NCI-H2081 treated with DMSO at 0.1 percent for 48 hours (cell line): ENCODE results near the gene ABCA7.

ENCODE experiments used
- DNase-seq: peaks from one replicate; lab custom pipeline; 2025; lab: John Stamatoyannopoulos, UW

The ABCA7 gene

DNA sequence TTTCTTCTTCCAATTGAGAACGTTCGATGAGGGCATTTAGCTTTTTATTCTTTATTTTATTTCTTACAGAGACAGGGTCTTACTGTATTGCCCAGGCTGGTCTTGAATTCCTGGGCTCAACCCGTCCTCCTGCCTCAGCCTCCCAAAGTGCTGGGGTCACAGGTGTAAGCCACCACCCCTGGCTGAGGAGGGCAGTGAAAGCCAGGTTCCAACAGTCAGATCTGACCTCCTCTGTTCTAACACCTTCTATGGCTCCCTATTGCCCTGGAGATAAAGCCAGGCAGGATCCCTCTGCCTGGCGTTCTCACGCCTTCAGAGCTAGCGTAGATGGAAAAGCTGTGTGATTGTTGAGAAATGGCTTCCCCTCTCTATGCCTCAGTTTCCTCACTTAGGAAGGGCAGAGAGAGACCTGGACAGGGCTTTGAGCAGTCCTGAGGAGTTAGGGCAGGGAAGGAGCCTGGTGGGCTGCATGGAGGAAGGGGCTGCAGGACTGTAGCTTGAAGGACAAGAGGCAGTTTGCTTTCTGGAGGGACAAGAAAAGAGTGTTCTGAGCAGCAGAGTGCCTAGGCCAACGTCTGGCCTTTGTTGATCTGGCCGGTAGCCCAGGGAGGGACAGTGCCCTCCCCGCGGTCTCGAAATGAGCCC, 32.6 kb downstream of the ABCA7 start:
- DNase-seq: no peak

DNA sequence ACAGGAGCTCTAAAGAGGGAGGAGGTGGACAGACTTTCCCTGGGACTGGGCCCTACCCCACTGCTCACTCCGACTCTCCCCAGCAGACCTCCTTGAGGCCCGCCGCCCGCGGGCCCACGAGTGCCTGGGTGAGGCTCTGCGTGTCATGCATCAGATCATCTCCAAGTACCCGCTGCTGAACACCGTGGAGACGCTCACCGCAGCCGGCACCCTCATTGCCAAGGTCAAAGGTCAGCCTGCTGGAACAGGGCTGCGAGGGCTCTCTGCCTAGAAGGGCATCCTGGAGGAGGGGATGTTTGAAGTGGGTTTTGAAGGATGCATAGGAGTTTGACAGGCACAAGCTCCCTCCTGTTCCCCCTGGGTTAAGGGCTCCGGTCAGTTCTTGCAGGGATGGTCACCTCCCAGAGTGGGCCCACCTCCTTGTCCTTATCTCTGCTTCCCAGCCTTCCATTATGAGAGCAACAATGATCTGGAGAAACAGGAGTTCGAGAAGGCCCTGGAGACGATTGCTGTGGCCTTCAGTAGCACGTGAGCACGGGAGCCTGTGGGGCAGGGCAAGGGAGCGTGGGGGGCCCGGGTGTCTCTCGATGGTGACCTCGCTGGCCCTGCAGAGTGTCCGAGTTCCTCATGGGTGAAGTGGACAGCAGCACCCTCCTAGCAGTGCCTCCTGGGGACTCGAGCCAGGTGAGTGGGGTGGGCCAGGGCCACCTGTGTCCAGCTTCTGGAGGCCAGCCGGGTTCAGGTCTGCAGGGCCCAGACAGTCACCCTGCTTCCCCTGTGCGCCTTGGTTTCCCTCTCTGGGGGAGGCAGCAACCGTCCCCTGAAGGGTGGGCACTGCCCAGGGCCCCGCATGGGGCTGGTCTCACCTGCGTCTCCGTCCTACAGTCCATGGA, 33.4 kb downstream of the ABCA7 start:
- DNase-seq: no peak

- no peak for DNase-seq
Measured at GRCh38 chr19:1073956-1074517, 34.1 kb downstream of the ABCA7 start.

DNA sequence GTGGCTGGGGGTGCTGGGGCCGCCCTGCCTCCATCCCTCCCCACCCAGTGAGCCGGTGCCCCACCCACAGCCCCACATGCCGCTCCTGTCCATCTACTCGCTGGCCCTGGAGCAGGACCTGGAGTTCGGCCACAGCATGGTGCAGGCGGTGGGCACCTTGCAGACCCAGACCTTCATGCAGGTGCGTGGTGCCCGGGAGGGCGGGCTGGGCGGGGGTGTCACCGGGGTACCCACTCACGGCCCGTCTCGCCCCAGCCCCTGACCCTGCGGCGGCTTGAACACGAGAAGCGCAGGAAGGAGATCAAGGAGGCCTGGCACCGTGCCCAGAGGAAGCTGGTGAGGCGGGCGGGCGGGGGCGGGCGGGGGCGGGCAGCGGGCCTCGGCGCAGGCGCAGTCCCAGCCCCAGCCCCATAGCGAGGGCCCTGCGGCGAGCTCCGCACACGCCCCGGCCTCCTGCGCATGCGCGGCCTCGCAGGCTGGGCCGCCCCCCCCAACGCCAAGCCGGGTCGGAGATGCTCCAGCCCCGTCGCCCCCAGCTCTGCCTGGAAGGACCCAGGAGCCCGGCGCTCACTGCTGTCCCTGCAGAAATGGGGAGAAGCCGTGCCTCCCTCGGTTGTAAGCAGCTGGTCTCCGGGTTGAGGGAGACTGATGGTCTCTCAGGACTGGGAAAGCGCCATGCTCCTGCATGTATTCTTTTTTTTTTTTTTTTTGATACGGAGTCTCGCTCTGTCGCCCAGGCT, 34.8 kb downstream of the ABCA7 start:
- peak; percentile 62 for DNase-seq

DNA sequence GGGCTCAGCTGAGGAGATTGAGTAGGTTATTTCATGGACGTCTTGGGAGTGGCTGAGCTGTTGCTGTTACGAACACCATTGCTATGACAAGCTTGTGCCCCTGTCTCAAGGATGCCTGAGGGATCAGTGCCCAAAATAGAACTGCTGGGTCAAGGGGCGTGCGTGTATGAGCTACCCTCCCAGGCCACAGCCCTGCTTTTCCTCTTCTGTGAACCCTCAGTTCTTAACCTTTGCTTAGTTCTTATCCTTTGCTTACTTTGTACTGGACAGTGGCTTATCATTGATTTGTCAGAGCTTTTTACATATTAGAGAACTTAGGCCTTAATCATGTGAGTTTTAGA, 36.1 kb downstream of the ABCA7 start:
- no peak for DNase-seq

DNA sequence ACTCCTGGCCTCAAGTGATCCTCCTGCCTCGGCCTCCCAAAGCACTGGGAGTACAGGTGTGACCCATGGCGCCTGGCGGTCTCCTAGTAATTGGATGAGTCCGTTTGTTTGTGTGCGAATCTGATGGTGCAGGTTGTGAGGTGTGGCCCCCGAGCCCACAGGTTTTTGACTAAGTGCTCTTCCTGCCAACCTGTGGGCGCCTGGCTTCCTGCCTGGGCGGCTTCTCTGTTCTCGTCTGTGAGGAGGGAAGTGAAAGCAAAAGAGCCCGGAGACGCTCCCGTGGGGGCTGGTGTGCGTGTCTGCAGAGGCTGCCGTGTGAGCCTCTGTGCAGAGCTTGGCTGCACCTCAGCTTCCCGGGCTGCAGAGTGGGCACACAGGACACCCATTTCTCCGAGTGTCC, 37.0 kb downstream of the ABCA7 start:
- DNase-seq: no peak

DNA sequence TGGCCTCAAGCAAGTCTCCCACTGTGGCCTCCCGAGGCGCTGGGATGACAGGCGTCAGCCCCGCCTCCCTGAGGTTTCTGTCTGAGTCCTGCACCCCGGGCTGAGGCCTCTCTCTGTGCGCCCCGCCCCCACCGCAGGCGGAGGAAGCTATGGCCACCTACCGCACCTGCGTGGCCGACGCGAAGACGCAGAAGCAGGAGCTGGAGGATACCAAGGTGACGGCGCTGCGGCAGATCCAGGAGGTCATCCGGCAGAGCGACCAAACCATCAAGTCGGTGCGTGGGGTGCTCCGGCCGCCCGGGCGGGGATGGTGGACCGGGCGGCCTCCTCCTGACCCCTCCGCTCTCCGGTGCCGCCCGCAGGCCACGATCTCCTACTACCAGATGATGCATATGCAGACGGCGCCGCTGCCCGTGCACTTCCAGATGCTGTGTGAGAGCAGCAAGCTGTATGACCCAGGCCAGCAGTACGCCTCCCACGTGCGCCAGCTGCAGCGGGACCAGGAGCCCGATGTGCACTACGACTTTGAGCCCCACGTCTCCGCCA, 39.7 kb downstream of the ABCA7 start:
- no peak for DNase-seq

DNA sequence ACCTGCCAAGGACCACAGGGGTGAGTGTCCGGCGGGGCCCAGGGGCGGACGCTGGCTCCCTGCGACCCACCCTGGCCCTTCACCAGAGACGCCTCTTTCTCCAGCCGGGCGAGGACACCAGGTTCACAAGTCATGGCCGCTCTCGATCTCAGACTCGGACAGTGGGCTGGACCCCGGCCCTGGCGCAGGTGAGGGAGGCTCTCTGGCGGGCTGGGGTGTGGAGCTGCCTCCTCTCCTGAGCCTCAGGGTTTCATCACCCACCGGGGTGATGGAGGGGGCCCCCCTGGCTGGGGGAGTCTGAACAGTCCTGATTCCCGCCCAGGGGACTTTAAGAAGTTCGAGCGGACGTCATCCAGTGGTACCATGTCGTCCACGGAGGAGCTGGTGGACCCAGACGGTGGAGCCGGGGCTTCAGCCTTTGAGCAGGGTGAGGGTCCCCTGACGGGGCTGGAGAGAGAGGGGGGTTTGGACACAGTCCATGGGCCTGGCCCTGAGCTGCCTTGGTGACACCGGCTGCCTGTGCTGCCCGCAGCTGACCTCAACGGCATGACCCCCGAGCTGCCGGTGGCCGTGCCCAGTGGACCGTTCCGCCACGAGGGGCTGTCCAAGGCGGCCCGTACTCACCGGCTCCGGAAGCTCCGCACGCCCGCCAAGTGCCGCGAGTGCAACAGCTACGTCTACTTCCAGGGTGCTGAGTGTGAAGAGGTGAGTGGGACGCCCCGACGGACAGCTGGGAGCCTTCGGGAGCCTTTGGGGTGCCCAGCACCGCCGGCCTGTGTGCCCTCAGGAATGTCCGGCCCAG, 40.7 kb downstream of the ABCA7 start:
- DNase-seq: no peak

GRCh38 chr19:1081301-1082164, 41.6 kb downstream of the ABCA7 start:
- no peak for DNase-seq

DNA sequence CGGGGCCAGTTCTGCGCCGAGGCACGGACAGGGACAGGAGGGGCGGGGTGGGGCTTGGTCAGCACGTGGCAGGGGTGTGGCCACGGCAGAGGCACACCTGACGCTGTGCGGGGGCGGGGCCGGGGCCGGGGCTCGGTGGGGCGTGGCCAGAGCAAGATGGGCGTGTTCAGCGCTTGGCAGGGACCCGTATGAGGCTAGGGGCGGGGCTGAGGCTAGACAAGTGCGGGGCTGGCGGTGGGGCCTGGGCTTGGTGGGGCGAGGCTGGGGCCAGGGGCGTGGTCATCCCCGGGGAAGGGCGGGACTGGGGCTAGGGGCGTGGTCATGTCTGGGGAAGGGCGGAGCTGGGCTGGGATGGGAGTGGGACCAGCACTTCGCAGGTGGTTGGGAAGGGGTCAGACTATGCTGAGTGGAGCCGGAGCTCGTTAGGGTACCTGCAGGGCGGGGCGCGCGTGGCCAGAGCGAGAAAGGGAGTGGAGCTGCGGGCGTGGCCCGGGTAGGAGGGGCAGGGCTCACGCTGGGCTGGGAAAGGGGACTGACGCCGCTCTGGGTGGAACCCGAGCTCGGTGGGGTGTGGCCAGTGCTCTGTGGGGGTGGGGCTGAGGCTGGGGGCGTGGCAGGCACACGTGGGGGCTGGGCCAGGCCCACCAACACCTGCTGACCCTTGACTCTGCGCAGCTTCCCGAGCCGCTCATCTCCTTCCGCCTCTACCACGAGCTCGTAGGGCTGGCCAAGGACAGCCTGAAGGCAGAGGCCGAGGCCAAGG, 42.4 kb downstream of the ABCA7 start:
- DNase-seq: peak; percentile 32

DNA sequence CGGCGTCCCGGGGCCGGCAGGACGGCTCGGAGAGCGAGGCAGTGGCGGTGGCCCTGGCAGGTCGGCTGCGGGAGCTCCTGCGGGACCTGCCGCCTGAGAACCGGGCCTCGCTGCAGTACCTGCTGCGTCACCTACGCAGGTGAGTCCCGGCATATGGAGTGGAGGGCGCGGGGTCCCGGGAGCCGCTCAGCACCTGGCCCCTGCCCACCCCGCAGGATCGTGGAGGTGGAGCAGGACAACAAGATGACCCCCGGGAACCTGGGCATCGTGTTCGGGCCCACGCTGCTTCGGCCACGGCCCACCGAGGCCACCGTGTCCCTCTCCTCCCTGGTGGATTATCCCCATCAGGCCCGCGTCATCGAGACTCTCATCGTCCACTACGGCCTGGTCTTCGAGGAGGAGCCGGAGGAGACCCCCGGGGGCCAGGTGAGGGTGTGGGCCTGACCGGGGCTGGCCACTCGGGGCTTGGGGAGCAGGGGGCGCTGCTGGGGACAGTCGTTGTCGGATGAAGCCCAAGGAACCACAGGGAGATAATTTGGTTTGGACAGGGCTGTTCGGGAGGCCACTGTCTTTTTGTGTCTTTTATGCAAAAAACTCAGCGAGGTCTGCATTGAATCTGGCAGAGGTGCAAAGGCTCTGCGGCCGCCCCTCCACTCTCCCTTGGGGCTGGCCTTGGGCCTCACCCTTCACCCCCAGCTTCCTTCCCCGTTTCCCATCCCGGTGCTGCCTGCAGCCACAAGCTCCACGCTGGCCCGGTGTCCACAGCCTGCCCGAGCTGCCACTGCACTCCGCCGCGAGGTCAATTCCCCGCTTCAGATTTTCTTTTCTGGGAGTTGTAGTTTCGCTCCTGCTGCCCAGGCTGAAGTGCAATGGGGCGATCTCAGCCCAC, 43.3 kb downstream of the ABCA7 start:
- no peak for DNase-seq

GRCh38 chr19:1084024-1084868, 44.3 kb downstream of the ABCA7 start:
- DNase-seq: no peak

DNA sequence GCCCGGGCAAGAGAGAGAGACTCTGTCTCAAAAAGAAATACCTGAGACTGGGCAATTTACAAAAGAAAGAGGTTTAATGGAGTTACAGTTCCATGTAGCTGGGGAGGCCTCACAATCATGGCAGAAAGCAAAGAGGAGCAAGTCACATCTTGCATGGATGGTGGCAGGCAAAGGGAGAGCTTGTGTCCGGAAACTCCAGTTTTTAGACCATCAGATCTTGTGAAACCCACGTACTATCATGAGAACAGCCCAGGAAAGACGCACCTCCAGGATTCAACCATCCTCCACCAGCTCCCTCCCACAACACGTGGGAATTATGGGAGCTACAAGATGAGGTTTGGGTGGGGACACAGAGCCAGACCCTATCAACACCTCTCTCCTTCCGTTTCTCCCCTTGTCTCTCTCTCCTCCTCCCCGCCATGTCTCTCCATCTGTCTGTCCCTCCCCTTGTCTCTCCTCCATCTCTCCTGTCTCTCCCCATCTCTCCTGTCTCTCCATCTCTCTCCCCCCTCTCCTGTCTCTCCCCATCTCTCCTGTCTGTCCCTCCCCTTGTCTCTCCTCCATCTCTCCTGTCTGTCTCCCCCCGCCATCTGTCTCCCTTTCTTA, 45.2 kb downstream of the ABCA7 start:
- DNase-seq: no peak

GRCh38 chr19:1085676-1086442, 46.0 kb downstream of the ABCA7 start:
- DNase-seq: no peak

- DNase-seq: no peak
Measured at GRCh38 chr19:1086613-1087012, 46.7 kb downstream of the ABCA7 start.

- DNase-seq: no peak
Measured at GRCh38 chr19:1087813-1088415, 48.0 kb downstream of the ABCA7 start.
